Loucy (cell line): Measurements from ENCODE around the gene ANKRD55.
"Not testable (repeated sequence)": the region's sequence is repeated elsewhere in the genome, so short reads cannot be mapped to it uniquely, and the experiment has no call there.

Source experiments
- H2AFZ ChIP-seq: fragments of 200-600 bp; sonication (generic); 2 replicates; pipeline ENCODE4 v1.6.0; 2016; ENCODE audit warnings: antibody characterized with exemption, mild to moderate bottlenecking, low read length, moderate library complexity
- H3F3A ChIP-seq: fragments of 200-600 bp; 2 replicates; pipeline ENCODE4 v1.6.0; 2016; ENCODE audit warnings: antibody characterized with exemption, low read depth, mild to moderate bottlenecking
- H3K27me3 ChIP-seq: fragments of 200-600 bp; sonication (generic); 2 replicates; pipeline ENCODE4 v1.6.1; 2014; ENCODE audit warnings: low read length, mild to moderate bottlenecking; ENCODE audit not compliant: insufficient read depth, poor library complexity, severe bottlenecking
- H3K36me3 ChIP-seq: fragments of 200-600 bp; sonication (generic); 2 replicates; pipeline ENCODE4 v1.6.1; 2016; ENCODE audit warnings: low read length; ENCODE audit not compliant: insufficient read depth
- H3K4me1 ChIP-seq: fragments of 200-600 bp; sonication (generic); 2 replicates; pipeline ENCODE4 v1.5.1; 2014; ENCODE audit warnings: low read length, mild to moderate bottlenecking; ENCODE audit not compliant: insufficient read depth, poor library complexity, severe bottlenecking
- H3K4me2 ChIP-seq: fragments of 200-600 bp; sonication (generic); 2 replicates; pipeline ENCODE4 v1.6.0; 2014; ENCODE audit warnings: antibody characterized with exemption, low read length, low read depth, mild to moderate bottlenecking; ENCODE audit not compliant: poor library complexity, severe bottlenecking
- H3K4me3 ChIP-seq: fragments of 200-600 bp; sonication (generic); 2 replicates; pipeline ENCODE4 v1.5.1; 2014; ENCODE audit warnings: low read length, mild to moderate bottlenecking, mixed read lengths; ENCODE audit not compliant: poor library complexity, severe bottlenecking
- H3K79me2 ChIP-seq: fragments of 200-600 bp; sonication (generic); 2 replicates; pipeline ENCODE4 v1.6.1; 2014; ENCODE audit warnings: low read length; ENCODE audit not compliant: insufficient read depth
- H3K9ac ChIP-seq: fragments of 200-600 bp; sonication (generic); 2 replicates; pipeline ENCODE4 v1.6.0; 2014; ENCODE audit warnings: mild to moderate bottlenecking, low read depth, low read length, moderate library complexity; ENCODE audit not compliant: poor library complexity, severe bottlenecking
- H3K9me2 ChIP-seq: fragments of 200-600 bp; sonication (generic); replicated peaks from 2 replicates; pipeline ENCODE4 v1.6.1; 2016; ENCODE audit warnings: low read depth, low read length, mixed read lengths
- H3K9me3 ChIP-seq: fragments of 200-600 bp; sonication (generic); 2 replicates; pipeline ENCODE4 v1.6.1; 2014; ENCODE audit warnings: mild to moderate bottlenecking, antibody characterized with exemption, low read length, low read depth; ENCODE audit not compliant: insufficient read depth
- H4K20me1 ChIP-seq: fragments of 200-600 bp; sonication (generic); 2 replicates; pipeline ENCODE4 v1.6.0; 2014; ENCODE audit warnings: antibody characterized with exemption, low read length, mild to moderate bottlenecking; ENCODE audit not compliant: insufficient read depth, poor library complexity, severe bottlenecking
- EZH2phosphoT487 ChIP-seq: fragments of 200-600 bp; IDR thresholded peaks from 2 replicates; pipeline ENCODE4 v1.6.1; 2018; ENCODE audit warnings: antibody characterized with exemption, mild to moderate bottlenecking, moderate library complexity, borderline replicate concordance
- TF ChIP-seq, protein P1 (sequence below): fragments of 200-600 bp; sonication (generic); conservative IDR thresholded peaks from 2 replicates; pipeline ENCODE4 v1.5.1; 2014; ENCODE audit warnings: mild to moderate bottlenecking, antibody characterized with exemption, low read length

Gene ANKRD55

GRCh38 chr5:56080375-56081052, 152.6 kb downstream of the ANKRD55 start:
- Histone ChIP-seq H3F3A (no peaks in the 10 kb centered on the region), H3K9ac (no peak overlapping the region), H3K4me1 (no peaks in the 10 kb centered on the region), H3K27me3 (no peaks in the 10 kb centered on the region), H3K9me3 (no peaks in the 10 kb centered on the region), H3K79me2 (no peaks in the 10 kb centered on the region), H3K4me2 (no peak overlapping the region), H4K20me1 (no peaks in the 10 kb centered on the region), H2AFZ (no peak overlapping the region), H3K4me3 (no peak overlapping the region), H3K9me2 (no peaks in the 10 kb centered on the region), H3K36me3 (no peaks in the 10 kb centered on the region)
- TF ChIP-seq, protein P1, sequence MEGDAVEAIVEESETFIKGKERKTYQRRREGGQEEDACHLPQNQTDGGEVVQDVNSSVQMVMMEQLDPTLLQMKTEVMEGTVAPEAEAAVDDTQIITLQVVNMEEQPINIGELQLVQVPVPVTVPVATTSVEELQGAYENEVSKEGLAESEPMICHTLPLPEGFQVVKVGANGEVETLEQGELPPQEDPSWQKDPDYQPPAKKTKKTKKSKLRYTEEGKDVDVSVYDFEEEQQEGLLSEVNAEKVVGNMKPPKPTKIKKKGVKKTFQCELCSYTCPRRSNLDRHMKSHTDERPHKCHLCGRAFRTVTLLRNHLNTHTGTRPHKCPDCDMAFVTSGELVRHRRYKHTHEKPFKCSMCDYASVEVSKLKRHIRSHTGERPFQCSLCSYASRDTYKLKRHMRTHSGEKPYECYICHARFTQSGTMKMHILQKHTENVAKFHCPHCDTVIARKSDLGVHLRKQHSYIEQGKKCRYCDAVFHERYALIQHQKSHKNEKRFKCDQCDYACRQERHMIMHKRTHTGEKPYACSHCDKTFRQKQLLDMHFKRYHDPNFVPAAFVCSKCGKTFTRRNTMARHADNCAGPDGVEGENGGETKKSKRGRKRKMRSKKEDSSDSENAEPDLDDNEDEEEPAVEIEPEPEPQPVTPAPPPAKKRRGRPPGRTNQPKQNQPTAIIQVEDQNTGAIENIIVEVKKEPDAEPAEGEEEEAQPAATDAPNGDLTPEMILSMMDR, result no peak
- no peak for TF ChIP-seq EZH2phosphoT487

GRCh38 chr5:56079157-56079500, 154.0 kb downstream of the ANKRD55 start:
- not testable (repeated sequence) for H3K79me2 ChIP-seq, H3K4me2 ChIP-seq, H3K27me3 ChIP-seq, H3K36me3 ChIP-seq, H3K9ac ChIP-seq, H2AFZ ChIP-seq, H3K9me3 ChIP-seq, H3K4me1 ChIP-seq, H3F3A ChIP-seq, H3K9me2 ChIP-seq, H3K4me3 ChIP-seq, H4K20me1 ChIP-seq

GRCh38 chr5:56078278-56079156, 154.6 kb downstream of the ANKRD55 start:
- no peaks in the 10 kb centered on the region for H3K9me3 ChIP-seq
- no peaks in the 10 kb centered on the region for H3K27me3 ChIP-seq
- H3K79me2 ChIP-seq, result no peaks in the 10 kb centered on the region
- TF ChIP-seq EZH2phosphoT487, result no peak
- TF ChIP-seq, protein P1, result no peak
- no peak overlapping the region for H2AFZ ChIP-seq
- H3K4me1 ChIP-seq, result no peaks in the 10 kb centered on the region
- no peaks in the 10 kb centered on the region for H3K36me3 ChIP-seq
- no peak overlapping the region for H3K9ac ChIP-seq
- no peaks in the 10 kb centered on the region for H3F3A ChIP-seq
- no peaks in the 10 kb centered on the region for H3K9me2 ChIP-seq
- no peak overlapping the region for H3K4me2 ChIP-seq
- no peak overlapping the region for H3K4me3 ChIP-seq
- no peaks in the 10 kb centered on the region for H4K20me1 ChIP-seq
